ENCODE measurements around the gene ADAMTS8.

- no peak for TF ChIP-seq EZH2phosphoT487 (IDR thresholded peaks at IDR 0.05; ENCODE audit: insufficient read depth, low read depth)
- no peak for TF ChIP-seq EZH2 (IDR thresholded peaks at IDR 0.05; ENCODE audit: insufficient read depth, poor library complexity, severe bottlenecking)
Observed at GRCh38 chr11:130414107-130415080, 14.0 kb downstream of the ADAMTS8 start.

Measured in GM23248 (cell line).